GM13977 (cell line): ENCODE results near the gene CNGB1.

Source experiments
- DNase-seq: peaks from one replicate; pipeline ENCODE4 v3.0.0; 2012; ENCODE audit warnings: low spot score
- CTCF ChIP-seq: IDR thresholded peaks from 2 replicates; pipeline ENCODE4 v1.5.1; 2012; ENCODE audit warnings: mild to moderate bottlenecking, control low read depth; ENCODE audit not compliant: insufficient read depth; ENCODE audit errors: extremely low read depth, missing control alignments
- in situ Hi-C: fragments of 300-500 bp; cut with MboI; formaldehyde crosslinking; loops from one replicate; pipeline ENCODE4 v1.12.0; 2022; ENCODE audit warnings: low sequenced_read_pairs, low pct_unique_long_range_greater_than_20kb, mixed read lengths, inconsistent platforms; ENCODE audit not compliant: unreplicated experiment

The CNGB1 gene

GRCh38 chr16:57893217-57893558 is 77.7 kb downstream of the CNGB1 start:
- TF ChIP-seq CTCF: no peak
- no peak for DNase-seq
- in situ Hi-C loops: loop anchor here (10.0 kb wide), 1 partner anchor 112 kb away; the partner anchor contains the start of genes USB1 and ZNF319

GRCh38 chr16:57892447-57893096 is 78.4 kb downstream of the CNGB1 start:
- DNase-seq: no peak
- in situ Hi-C loops: loop anchor here (10.0 kb wide), 1 partner anchor 112 kb away; the partner anchor contains the start of genes USB1 and ZNF319
- TF ChIP-seq CTCF: no peak

- DNase-seq: no peak
- in situ Hi-C loops: loop anchor here (10.0 kb wide), 1 partner anchor 113 kb away; the partner anchor contains the start of genes USB1 and ZNF319
- no peak for TF ChIP-seq CTCF
Measured at GRCh38 chr16:57892041-57892440, 78.9 kb downstream of the CNGB1 start.

- no peak for TF ChIP-seq CTCF
- in situ Hi-C loops: loop anchor here (10.0 kb wide), 1 partner anchor 114 kb away; the partner anchor contains the start of genes USB1 and ZNF319
- DNase-seq: no peak
Measured at GRCh38 chr16:57890752-57891111, 80.2 kb downstream of the CNGB1 start.

GRCh38 chr16:57889960-57890751 is 80.8 kb downstream of the CNGB1 start:
- no peak for DNase-seq
- in situ Hi-C loops: loop anchor here (10.0 kb wide), 1 partner anchor 115 kb away; the partner anchor contains the start of genes USB1 and ZNF319
- no peak for TF ChIP-seq CTCF

GRCh38 chr16:57889522-57889921 is 81.4 kb downstream of the CNGB1 start:
- no peak for DNase-seq
- TF ChIP-seq CTCF: no peak
- in situ Hi-C loops: no loop called here
